OCI-LY3 (cell line): Measurements from ENCODE around the gene SLC6A15.

Experiments used
- EZH2phosphoT487 ChIP-seq: fragments of 200-600 bp; shearing (Covaris generic); IDR thresholded peaks from 2 replicates; pipeline ENCODE4 v1.6.1; 2018; ENCODE audit warnings: antibody characterized with exemption, mixed run types, low read depth
- TF ChIP-seq, protein P1 (sequence below): fragments of 200-600, 300-600 bp; sonication (generic); IDR thresholded peaks from 2 replicates; pipeline ENCODE4 v1.5.1; 2014; ENCODE audit warnings: antibody characterized with exemption, low read length, low read depth

DNA sequence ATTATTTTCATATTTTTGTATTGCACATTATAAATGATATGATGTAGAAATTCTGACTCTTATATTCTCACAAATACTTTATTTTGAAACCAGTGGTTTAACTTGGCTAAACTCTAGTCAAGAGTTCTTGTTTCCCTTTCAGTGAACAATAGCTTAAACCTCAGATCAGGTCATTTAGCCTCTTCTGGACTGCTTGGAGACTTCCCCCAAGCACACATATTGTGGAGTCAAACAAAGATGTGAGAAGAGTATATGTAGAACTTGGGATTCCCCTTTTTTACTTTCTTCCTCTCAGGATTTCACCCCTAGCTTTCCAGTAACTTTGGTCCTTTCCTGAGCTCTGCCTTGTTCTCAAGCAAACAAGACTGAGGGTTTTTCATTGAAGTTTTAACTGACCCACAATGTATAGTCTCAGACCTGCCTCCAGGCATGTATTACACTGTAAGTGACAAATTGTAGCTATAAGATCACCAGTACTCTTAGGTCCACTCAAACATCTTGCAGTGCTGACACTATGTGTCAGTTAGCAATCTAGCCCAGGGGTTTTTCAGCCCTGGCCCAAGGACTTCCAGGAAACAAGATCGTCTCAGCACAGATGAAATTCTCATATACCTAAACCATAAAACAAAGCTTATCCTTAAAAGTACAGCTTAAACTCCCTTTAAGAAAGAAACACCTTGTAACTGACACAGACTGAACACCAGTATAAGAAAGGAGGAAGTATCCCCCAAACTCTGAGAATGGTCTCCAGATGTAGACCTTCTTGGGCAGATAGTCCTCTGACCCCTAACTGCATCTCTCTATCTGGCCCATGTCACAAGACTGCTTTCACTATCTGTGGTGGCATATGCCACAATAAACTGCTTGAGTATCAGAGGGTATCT lies 98.6 kb downstream of the SLC6A15 start:
- TF ChIP-seq, protein P1, sequence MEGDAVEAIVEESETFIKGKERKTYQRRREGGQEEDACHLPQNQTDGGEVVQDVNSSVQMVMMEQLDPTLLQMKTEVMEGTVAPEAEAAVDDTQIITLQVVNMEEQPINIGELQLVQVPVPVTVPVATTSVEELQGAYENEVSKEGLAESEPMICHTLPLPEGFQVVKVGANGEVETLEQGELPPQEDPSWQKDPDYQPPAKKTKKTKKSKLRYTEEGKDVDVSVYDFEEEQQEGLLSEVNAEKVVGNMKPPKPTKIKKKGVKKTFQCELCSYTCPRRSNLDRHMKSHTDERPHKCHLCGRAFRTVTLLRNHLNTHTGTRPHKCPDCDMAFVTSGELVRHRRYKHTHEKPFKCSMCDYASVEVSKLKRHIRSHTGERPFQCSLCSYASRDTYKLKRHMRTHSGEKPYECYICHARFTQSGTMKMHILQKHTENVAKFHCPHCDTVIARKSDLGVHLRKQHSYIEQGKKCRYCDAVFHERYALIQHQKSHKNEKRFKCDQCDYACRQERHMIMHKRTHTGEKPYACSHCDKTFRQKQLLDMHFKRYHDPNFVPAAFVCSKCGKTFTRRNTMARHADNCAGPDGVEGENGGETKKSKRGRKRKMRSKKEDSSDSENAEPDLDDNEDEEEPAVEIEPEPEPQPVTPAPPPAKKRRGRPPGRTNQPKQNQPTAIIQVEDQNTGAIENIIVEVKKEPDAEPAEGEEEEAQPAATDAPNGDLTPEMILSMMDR = no peak
- no peak for TF ChIP-seq EZH2phosphoT487
